PC-9 (cell line): ENCODE results near the gene NDUFC2. TPM values are rescaled to one million over a fixed set of nuclear protein-coding genes. Genes with fewer than 3 reads are reported as not detected.

Source experiments
- BruUV-seq: library from RNA; stranded (reverse); fragments of 400-500 nt; replicated peaks from 2 replicates; lab custom pipeline; 2021; lab: Mats Ljungman, UMichigan
- CTCF ChIA-PET: fragments of 300-600 bp; sonication (Branson Sonifier 250); formaldehyde crosslinking; loops from one replicate; lab custom pipeline; 2022; ENCODE audit warnings: antibody characterized with exemption; lab: Charles Lee
- POLR2A ChIA-PET: fragments of 300-600 bp; sonication (Branson Sonifier 250); formaldehyde crosslinking; loops from one replicate; lab custom pipeline; 2022; ENCODE audit warnings: antibody characterized with exemption; ENCODE audit not compliant: unreplicated experiment; lab: Charles Lee
- DNase-seq, 2 experiments: peaks; one replicate each; pipeline versions ENCODE4 v3.0.0 to v3.0.0-alpha.2; 2015 to 2022; ENCODE audit warnings: mixed read lengths in 1 of 2
- H2AFZ ChIP-seq: fragments of 200-600 bp; sonication (generic); 2 replicates; pipeline ENCODE4 v1.8.1; 2017; ENCODE audit warnings: antibody characterized with exemption
- H3F3A ChIP-seq: fragments of 200-600 bp; sonication (generic); 2 replicates; pipeline ENCODE4 v1.8.1; 2017; ENCODE audit warnings: antibody characterized with exemption, mild to moderate bottlenecking, low read depth; ENCODE audit not compliant: insufficient read depth
- H3K27ac ChIP-seq: fragments of 200-600 bp; sonication (generic); 2 replicates; pipeline ENCODE4 v1.6.1; 2016; ENCODE audit warnings: mixed run types
- H3K27me3 ChIP-seq: fragments of 200-600 bp; sonication (generic); 2 replicates; pipeline ENCODE4 v1.6.1; 2016; ENCODE audit warnings: low read depth, mixed run types; ENCODE audit not compliant: insufficient read depth
- H3K36me3 ChIP-seq: fragments of 200-600 bp; sonication (generic); 2 replicates; pipeline ENCODE4 v1.6.1; 2016; ENCODE audit warnings: low read depth, mixed run types
- H3K4me1 ChIP-seq: fragments of 200-600 bp; sonication (generic); replicated peaks from 2 replicates; pipeline ENCODE4 v1.6.1; 2016; ENCODE audit warnings: mixed run types; ENCODE audit not compliant: insufficient read depth
- H3K4me2 ChIP-seq: fragments of 200-600 bp; sonication (generic); 2 replicates; pipeline ENCODE4 v1.6.1; 2017; ENCODE audit warnings: mixed run types
- H3K4me3 ChIP-seq: fragments of 200-600 bp; sonication (generic); 2 replicates; pipeline ENCODE4 v1.6.1; 2016; ENCODE audit warnings: mixed run types
- H3K79me2 ChIP-seq: fragments of 200-600 bp; sonication (generic); 2 replicates; pipeline ENCODE4 v1.6.1; 2017; ENCODE audit warnings: low read depth, mixed run types
- H3K9me2 ChIP-seq: fragments of 200-600 bp; sonication (generic); 2 replicates; pipeline ENCODE4 v1.8.1; 2017; ENCODE audit warnings: mild to moderate bottlenecking; ENCODE audit not compliant: insufficient read depth
- H3K9me3 ChIP-seq: fragments of 200-600 bp; sonication (generic); 2 replicates; pipeline ENCODE4 v1.8.1; 2016; ENCODE audit warnings: low read depth; ENCODE audit not compliant: insufficient read depth
- H4K20me1 ChIP-seq: fragments of 200-600 bp; sonication (generic); 2 replicates; pipeline ENCODE4 v1.8.1; 2017; ENCODE audit not compliant: insufficient read depth
- EZH2 ChIP-seq: fragments of 200-600 bp; sonication (generic); IDR thresholded peaks from 2 replicates; pipeline ENCODE4 v1.8.0; 2017; ENCODE audit warnings: antibody characterized with exemption, low read depth
- intact Hi-C: fragments of 100-400 bp; cut with micrococcal nuclease; formaldehyde crosslinking; loops from one replicate; pipeline ENCODE4 v1.10.0; 2022; ENCODE audit not compliant: unreplicated experiment
- total RNA-seq: library from RNA; stranded (reverse); gene quantifications from 2 replicates; pipeline ENCODE4 v1.2.3, GENCODE V29; 2021
- TF ChIP-seq, protein P1 (sequence below): fragments of 200-600 bp; sonication (generic); conservative IDR thresholded peaks from 2 replicates; pipeline ENCODE4 v1.6.1; 2017; ENCODE audit warnings: mixed run types, antibody characterized with exemption, mild to moderate bottlenecking, moderate library complexity

NDUFC2 gene
- total RNA-seq, 1 experiment from 2014 or later = 380 TPM

- Histone ChIP-seq H4K20me1 (peaks cover 42% of the 10 kb centered on the region), H3K9me2 (no peaks in the 10 kb centered on the region), H2AFZ (no peak overlapping the region), H3K4me2 (0 out of 2 replicates have a peak overlapping the region, but pooled peaks have one; percentile 1), H3K36me3 (peaks cover 38% of the 10 kb centered on the region), H3K4me1 (peaks cover 31% of the 10 kb centered on the region), H3K27me3 (no peaks in the 10 kb centered on the region), H3K9me3 (no peaks in the 10 kb centered on the region), H3K27ac (no peak overlapping the region), H3K79me2 (peaks cover 71% of the 10 kb centered on the region), H3K4me3 (no peak overlapping the region), H3F3A (no peaks in the 10 kb centered on the region; the same call in 1 of the 2 replicates)
- TF ChIP-seq EZH2 = no peak
- TF ChIP-seq, protein P1, sequence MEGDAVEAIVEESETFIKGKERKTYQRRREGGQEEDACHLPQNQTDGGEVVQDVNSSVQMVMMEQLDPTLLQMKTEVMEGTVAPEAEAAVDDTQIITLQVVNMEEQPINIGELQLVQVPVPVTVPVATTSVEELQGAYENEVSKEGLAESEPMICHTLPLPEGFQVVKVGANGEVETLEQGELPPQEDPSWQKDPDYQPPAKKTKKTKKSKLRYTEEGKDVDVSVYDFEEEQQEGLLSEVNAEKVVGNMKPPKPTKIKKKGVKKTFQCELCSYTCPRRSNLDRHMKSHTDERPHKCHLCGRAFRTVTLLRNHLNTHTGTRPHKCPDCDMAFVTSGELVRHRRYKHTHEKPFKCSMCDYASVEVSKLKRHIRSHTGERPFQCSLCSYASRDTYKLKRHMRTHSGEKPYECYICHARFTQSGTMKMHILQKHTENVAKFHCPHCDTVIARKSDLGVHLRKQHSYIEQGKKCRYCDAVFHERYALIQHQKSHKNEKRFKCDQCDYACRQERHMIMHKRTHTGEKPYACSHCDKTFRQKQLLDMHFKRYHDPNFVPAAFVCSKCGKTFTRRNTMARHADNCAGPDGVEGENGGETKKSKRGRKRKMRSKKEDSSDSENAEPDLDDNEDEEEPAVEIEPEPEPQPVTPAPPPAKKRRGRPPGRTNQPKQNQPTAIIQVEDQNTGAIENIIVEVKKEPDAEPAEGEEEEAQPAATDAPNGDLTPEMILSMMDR = no peak
- intact Hi-C loops = loop anchor here (5.0 kb wide), 1 partner anchor 348 kb away; no protein-coding TSS in a partner anchor
- CTCF ChIA-PET = no interaction called here
- no TSS peak for BruUV-seq
- POLR2A ChIA-PET = no interaction called here
- DNase-seq = no peak
Observed at GRCh38 chr11:78074756-78075155, 4.9 kb downstream of the NDUFC2 start.

DNA sequence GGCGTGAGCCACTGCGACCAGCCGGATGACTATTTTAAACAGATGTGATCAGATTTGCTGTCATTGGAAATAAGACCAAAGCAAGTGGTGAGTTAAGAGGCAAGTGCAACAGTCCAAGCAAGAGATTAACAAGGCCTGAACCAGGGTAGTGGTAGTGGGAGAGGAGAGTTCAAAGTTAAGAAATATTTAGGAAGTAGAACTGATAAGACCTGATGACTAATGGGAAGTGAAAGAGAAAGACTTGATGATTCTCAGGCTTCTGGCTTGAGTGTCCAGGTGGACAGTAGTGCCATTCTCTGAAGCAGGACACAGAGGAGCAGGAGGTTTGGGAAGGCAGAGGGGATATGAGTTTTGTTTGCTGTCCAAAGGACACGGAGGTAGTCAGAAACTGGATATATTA, 7.2 kb downstream of the NDUFC2 start:
- Histone ChIP-seq H4K20me1 (peaks cover 32% of the 10 kb centered on the region), H3K27me3 (no peaks in the 10 kb centered on the region), H3K4me2 (no peak overlapping the region), H3K36me3 (peaks cover 54% of the 10 kb centered on the region), H3F3A (no peaks in the 10 kb centered on the region; the same call in 1 of the 2 replicates), H3K27ac (no peak overlapping the region), H3K4me1 (peaks cover 21% of the 10 kb centered on the region), H3K4me3 (no peak overlapping the region), H2AFZ (no peak overlapping the region), H3K9me3 (no peaks in the 10 kb centered on the region), H3K79me2 (peaks cover 48% of the 10 kb centered on the region), H3K9me2 (no peaks in the 10 kb centered on the region)
- BruUV-seq = no TSS peak
- CTCF ChIA-PET = no interaction called here
- no peak for TF ChIP-seq EZH2
- TF ChIP-seq, protein P1 = no peak
- DNase-seq = no peak
- POLR2A ChIA-PET = no interaction called here
- intact Hi-C loops = no loop called here

GRCh38 chr11:78071717-78072116, 7.9 kb downstream of the NDUFC2 start:
- H3K4me1 ChIP-seq = peaks cover 13% of the 10 kb centered on the region
- peaks cover 57% of the 10 kb centered on the region for H3K36me3 ChIP-seq
- H3K79me2 ChIP-seq = peaks cover 41% of the 10 kb centered on the region
- H3K9me2 ChIP-seq = no peaks in the 10 kb centered on the region
- H3K9me3 ChIP-seq = no peaks in the 10 kb centered on the region
- POLR2A ChIA-PET = no interaction called here
- no peak overlapping the region for H3K4me3 ChIP-seq
- no peak overlapping the region for H3K4me2 ChIP-seq
- H3K27me3 ChIP-seq = no peaks in the 10 kb centered on the region
- no peak for TF ChIP-seq EZH2
- TF ChIP-seq, protein P1 = no peak
- peaks cover 26% of the 10 kb centered on the region for H4K20me1 ChIP-seq
- H2AFZ ChIP-seq = no peak overlapping the region
- no peak for DNase-seq
- intact Hi-C loops = no loop called here
- CTCF ChIA-PET = no interaction called here
- no peak overlapping the region for H3K27ac ChIP-seq
- no TSS peak for BruUV-seq
- no peaks in the 10 kb centered on the region; the same call in 1 of the 2 replicates for H3F3A ChIP-seq
